PFSK-1 (cell line): ENCODE measurements around the gene TRMT5.

Experiments used
- FOXP2 ChIP-seq: optimal IDR thresholded peaks from 2 replicates; pipeline ENCODE3; 2011; ENCODE audit warnings: borderline replicate concordance, control low read depth, inconsistent platforms; ENCODE audit not compliant: insufficient read depth; ENCODE audit errors: extremely low read length, extremely low read depth
- POLR2AphosphoS5 ChIP-seq: IDR thresholded peaks from 2 replicates; pipeline ENCODE4 v1.6.1; 2012; ENCODE audit warnings: low read depth, mild to moderate bottlenecking, control low read depth, low read length, moderate library complexity
- SIN3A ChIP-seq: IDR thresholded peaks from 2 replicates; pipeline ENCODE4 v1.6.1; 2012; ENCODE audit warnings: mild to moderate bottlenecking, low read length, moderate library complexity, borderline replicate concordance; ENCODE audit not compliant: insufficient read depth
- TAF1 ChIP-seq: IDR thresholded peaks from 2 replicates; pipeline ENCODE4 v1.6.1; 2012; ENCODE audit warnings: low read length, control low read depth, borderline replicate concordance; ENCODE audit not compliant: insufficient read depth
- TF ChIP-seq, protein P1 (sequence below), 2 experiments: IDR thresholded peaks; 2 replicates each; pipeline versions ENCODE4 v1.6.1 to v1.8.0; 2011 to 2012; ENCODE audit warnings: low read depth in 2 of 2, low read length in 2 of 2, control low read depth in 1 of 2, inconsistent platforms in 1 of 2, mild to moderate bottlenecking in 1 of 2, moderate library complexity in 1 of 2; ENCODE audit not compliant: insufficient read depth in 1 of 2

The TRMT5 gene

DNA sequence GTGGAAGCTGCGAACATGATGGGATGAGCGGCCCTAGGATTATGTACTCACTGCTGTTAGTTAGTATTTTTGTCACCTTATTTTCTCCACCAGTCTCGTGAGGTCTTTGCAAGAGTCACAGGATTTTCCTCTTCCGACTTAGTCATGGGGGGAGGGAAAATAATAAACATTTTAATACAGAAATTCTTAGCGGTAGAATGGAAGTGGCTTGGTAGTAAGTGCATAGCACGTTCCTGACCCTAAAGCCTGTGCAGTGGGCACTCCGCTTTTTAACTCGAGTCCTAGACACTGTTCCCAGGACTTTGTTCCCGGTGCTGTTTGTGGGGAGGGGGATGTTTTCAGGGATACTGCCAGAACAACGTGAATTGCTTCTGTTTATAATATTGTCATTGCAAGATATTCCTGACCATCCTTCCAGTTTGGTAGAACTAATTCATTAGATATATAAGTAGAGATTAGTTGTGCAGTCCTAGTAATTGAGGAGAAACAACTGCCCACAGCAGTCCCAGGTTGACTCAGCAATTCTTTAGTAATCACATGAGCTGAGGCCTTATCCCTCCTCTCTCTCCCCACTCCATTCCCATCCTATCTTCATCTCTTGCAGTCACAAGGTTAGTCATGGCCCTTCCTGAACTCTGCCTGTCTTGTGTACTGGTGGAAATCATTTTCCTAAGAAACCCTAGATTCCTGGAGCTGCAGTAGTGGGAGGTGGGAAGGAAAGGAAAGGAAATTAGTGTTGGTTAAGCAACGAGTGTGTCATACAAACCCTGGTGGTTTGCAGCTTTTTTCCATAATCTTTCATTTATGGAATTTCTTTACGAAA is 965 bp upstream of the TRMT5 start:
- TF ChIP-seq TAF1: no peak
- no peak for TF ChIP-seq SIN3A
- TF ChIP-seq FOXP2: no peak
- TF ChIP-seq POLR2AphosphoS5: no peak
- TF ChIP-seq, protein P1, sequence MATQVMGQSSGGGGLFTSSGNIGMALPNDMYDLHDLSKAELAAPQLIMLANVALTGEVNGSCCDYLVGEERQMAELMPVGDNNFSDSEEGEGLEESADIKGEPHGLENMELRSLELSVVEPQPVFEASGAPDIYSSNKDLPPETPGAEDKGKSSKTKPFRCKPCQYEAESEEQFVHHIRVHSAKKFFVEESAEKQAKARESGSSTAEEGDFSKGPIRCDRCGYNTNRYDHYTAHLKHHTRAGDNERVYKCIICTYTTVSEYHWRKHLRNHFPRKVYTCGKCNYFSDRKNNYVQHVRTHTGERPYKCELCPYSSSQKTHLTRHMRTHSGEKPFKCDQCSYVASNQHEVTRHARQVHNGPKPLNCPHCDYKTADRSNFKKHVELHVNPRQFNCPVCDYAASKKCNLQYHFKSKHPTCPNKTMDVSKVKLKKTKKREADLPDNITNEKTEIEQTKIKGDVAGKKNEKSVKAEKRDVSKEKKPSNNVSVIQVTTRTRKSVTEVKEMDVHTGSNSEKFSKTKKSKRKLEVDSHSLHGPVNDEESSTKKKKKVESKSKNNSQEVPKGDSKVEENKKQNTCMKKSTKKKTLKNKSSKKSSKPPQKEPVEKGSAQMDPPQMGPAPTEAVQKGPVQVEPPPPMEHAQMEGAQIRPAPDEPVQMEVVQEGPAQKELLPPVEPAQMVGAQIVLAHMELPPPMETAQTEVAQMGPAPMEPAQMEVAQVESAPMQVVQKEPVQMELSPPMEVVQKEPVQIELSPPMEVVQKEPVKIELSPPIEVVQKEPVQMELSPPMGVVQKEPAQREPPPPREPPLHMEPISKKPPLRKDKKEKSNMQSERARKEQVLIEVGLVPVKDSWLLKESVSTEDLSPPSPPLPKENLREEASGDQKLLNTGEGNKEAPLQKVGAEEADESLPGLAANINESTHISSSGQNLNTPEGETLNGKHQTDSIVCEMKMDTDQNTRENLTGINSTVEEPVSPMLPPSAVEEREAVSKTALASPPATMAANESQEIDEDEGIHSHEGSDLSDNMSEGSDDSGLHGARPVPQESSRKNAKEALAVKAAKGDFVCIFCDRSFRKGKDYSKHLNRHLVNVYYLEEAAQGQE (IDR thresholded peaks at IDR 0.05; ENCODE audit: insufficient read depth in 1 of 2, low read depth in 2 of 2, low read length in 2 of 2): no peak

DNA sequence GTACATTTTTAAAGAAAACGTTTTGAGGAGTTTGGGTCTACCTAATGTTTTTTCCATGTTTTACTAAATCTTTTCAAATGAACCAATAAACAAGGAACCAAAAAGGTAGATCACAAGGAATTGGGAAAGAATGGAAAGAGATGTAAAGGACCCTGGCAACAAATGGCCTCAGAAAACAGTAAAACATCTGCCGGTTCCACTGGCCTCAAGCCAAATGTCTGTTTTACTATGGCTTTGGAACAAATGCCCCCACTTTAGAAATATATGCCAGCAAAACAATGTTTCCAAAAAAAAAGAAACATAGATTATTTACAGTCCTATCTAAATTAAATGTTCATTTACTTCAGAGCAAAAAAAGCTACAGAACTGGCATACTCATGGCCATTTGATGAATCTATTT is 3.0 kb downstream of the TRMT5 start:
- no peak for TF ChIP-seq TAF1
- no peak for TF ChIP-seq SIN3A
- TF ChIP-seq, protein P1 (IDR thresholded peaks at IDR 0.05; ENCODE audit: insufficient read depth in 1 of 2, low read depth in 2 of 2, low read length in 2 of 2): no peak
- no peak for TF ChIP-seq FOXP2
- no peak for TF ChIP-seq POLR2AphosphoS5

DNA sequence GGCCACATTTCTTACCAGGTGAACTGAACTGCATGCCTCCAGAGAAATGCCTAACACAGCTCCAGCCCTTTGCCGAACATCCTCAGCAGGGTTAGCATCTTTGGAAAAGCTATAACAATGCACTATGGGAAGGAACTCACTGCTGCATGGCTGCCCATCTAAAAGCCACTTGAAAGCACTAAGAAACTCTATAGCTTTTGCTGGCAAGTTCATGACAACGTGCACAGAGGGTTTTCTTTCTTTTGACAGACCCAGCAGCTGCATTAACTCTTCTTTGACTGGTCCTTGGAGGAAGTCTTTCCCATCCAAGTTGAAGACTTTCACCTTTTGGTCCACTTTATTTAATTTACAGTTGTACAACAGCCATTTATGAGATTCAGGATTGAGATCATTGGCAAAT is 5.3 kb downstream of the TRMT5 start:
- TF ChIP-seq FOXP2: no peak
- no peak for TF ChIP-seq TAF1
- no peak for TF ChIP-seq SIN3A
- no peak for TF ChIP-seq POLR2AphosphoS5
- TF ChIP-seq, protein P1 (IDR thresholded peaks at IDR 0.05; ENCODE audit: insufficient read depth in 1 of 2, low read depth in 2 of 2, low read length in 2 of 2): no peak

DNA sequence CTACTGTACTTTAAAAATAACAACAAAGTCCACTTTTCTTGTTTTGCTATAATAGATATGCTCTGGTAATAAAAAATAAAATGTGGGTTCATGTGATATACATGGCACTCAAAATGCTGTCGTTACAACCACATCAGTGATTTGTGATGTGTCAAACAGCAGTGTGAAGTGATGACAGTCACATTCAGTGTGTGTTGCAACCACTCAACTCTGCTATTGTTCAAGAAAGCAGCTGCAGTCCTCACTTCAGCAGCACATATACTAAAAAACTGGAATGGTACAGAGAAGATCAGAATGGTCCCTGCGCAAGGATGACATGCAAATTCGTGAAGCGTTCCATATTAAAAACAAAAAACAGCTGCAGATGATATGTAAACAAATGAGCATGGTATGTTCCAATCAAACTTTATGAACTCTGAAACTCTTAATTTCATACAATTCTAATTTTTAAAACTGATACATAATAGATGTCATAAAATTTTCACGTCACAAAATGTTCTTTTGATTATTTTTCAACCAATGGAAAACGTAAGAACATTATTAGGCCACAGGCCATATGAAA is 6.7 kb downstream of the TRMT5 start:
- TF ChIP-seq POLR2AphosphoS5: no peak

DNA sequence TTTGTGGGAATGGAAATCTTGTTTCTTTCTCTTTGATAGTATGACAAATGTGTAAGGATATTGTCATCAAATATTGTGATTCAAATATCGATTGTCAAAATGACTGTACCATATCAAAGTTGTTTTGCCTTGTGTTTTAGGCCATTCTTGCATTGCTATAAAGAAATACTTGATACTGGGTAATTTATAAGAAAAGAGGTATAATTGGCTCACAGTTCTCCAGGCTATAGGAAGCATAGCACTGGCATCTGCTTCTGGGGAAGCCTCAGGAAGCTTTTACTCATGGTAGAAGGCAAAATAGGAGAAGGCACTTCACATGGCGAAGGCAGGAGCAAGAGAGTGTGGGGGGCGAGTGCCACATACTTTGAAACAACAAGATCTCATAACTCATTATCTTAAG is 7.8 kb downstream of the TRMT5 start:
- TF ChIP-seq, protein P1 (IDR thresholded peaks at IDR 0.05; ENCODE audit: insufficient read depth in 1 of 2, low read depth in 2 of 2, low read length in 2 of 2): no peak
- TF ChIP-seq POLR2AphosphoS5: no peak
